Peyer's patch (tissue), 4 donors: Measurements from ENCODE around the gene TSPAN19. TPM values are rescaled to one million over a fixed set of nuclear protein-coding genes. Genes with fewer than 3 reads are reported as not detected.
A peak's percentile ranks its signal among the peaks of the same experiment; 100 is the strongest.

Source experiments
- DNase-seq, 3 donors: peaks; one replicate each; pipeline ENCODE4 v3.0.0-alpha.2; 2017 to 2019
- H3K27ac ChIP-seq, 4 donors: fragments of 200-600 bp; sonication (generic); one replicate each; pipeline ENCODE4 v1.5.1; 2016 to 2019
- H3K27me3 ChIP-seq, 2 donors: fragments of 200-600 bp; sonication (generic); one replicate each; pipeline ENCODE4 v1.5.1; 2019
- H3K36me3 ChIP-seq, 3 donors: fragments of 200-600 bp; sonication (generic); one replicate each; pipeline ENCODE4 v1.5.1; 2016 to 2019
- H3K4me1 ChIP-seq, 4 donors: fragments of 200-600 bp; sonication (generic); one replicate each; pipeline ENCODE4 v1.5.1; 2016 to 2019
- H3K4me3 ChIP-seq, 4 donors: fragments of 200-600 bp; sonication (generic); 1 replicate in 3 of 4; 2 replicates in 1 of 4; pipeline ENCODE4 v1.5.1; 2016 to 2019; ENCODE audit warnings: mild to moderate bottlenecking in 1 of 4
- H3K9me3 ChIP-seq, 4 donors: fragments of 200-600 bp; sonication (generic); one replicate each; pipeline ENCODE4 v1.5.1; 2016 to 2019; ENCODE audit warnings: mild to moderate bottlenecking in 1 of 4
- POLR2A ChIP-seq, 2 donors: fragments of 450-650 bp; IDR thresholded peaks; one replicate each; pipeline ENCODE4 v1.5.1; 2017; ENCODE audit warnings: antibody characterized with exemption in 2 of 2, mild to moderate bottlenecking in 2 of 2, moderate library complexity in 2 of 2
- total RNA-seq, 4 donors: library from RNA; depleted of rRNA; stranded (reverse); fragments of >200 nt; gene quantifications; one replicate each; pipeline ENCODE4 v1.1.0, GENCODE V29; 2016
- TF ChIP-seq, protein P1 (sequence below), 6 experiments: fragments of 450-650 bp in 4 of 6; fragments of 200-600 bp in 2 of 6; sonication (generic) in 1 of 6; IDR thresholded peaks; one replicate each; pipeline ENCODE4 v1.5.1; 2017 to 2019; ENCODE audit warnings: antibody characterized with exemption in 6 of 6, mild to moderate bottlenecking in 3 of 6, moderate library complexity in 1 of 6

The TSPAN19 gene
- not detected for total RNA-seq

DNA sequence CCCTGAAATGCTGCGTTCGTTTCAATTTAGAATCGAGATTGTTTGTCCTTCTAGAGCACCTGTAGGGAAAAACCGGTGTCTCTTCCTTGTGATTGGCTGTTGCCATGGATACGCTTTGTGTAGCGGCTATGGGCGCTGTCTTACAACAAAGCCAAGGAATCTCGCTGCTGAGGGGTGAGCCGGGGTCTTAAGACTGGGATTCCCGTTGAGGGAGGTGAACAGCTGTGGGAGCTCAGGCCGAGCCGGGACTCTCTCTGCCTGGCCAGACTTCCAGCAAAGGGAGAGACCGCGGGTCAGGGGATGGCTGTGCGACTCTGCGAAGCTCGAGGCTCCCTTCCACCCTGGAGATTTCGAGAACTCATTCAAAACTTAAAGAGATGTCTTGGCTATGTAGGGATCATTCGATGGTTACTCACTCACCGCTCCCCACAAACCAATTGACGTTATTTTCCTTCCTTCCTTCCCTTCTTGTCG is at the start of gene TSPAN19, which contains the start of gene LRRIQ1:
Gene TSPAN19, minus strand, starts transcription at position 44 of the 474 bp plus-strand sequence. CDS start 6,331 bp downstream, outside the sequence.
Gene LRRIQ1, plus strand, starts transcription at position 118 of the 474 bp plus-strand sequence. CDS start 1,826 bp downstream, outside the sequence.
- peak within 1 kb of the TSS; percentile 12 to 44 (median 32) for H3K4me3 ChIP-seq
- no peak within 1 kb of the TSS for H3K27ac ChIP-seq
- TF ChIP-seq, protein P1, sequence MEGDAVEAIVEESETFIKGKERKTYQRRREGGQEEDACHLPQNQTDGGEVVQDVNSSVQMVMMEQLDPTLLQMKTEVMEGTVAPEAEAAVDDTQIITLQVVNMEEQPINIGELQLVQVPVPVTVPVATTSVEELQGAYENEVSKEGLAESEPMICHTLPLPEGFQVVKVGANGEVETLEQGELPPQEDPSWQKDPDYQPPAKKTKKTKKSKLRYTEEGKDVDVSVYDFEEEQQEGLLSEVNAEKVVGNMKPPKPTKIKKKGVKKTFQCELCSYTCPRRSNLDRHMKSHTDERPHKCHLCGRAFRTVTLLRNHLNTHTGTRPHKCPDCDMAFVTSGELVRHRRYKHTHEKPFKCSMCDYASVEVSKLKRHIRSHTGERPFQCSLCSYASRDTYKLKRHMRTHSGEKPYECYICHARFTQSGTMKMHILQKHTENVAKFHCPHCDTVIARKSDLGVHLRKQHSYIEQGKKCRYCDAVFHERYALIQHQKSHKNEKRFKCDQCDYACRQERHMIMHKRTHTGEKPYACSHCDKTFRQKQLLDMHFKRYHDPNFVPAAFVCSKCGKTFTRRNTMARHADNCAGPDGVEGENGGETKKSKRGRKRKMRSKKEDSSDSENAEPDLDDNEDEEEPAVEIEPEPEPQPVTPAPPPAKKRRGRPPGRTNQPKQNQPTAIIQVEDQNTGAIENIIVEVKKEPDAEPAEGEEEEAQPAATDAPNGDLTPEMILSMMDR (IDR thresholded peaks at IDR 0.05): no peak
- H3K27me3 ChIP-seq: no peaks in the 10 kb centered on the region
- H3K4me1 ChIP-seq: no peaks in the 10 kb centered on the region
- no peaks in the 10 kb centered on the region for H3K36me3 ChIP-seq
- no peaks in the 10 kb centered on the region for H3K9me3 ChIP-seq
- peak in 2 of 3 donors; percentile 51 to 55 for DNase-seq

DNA sequence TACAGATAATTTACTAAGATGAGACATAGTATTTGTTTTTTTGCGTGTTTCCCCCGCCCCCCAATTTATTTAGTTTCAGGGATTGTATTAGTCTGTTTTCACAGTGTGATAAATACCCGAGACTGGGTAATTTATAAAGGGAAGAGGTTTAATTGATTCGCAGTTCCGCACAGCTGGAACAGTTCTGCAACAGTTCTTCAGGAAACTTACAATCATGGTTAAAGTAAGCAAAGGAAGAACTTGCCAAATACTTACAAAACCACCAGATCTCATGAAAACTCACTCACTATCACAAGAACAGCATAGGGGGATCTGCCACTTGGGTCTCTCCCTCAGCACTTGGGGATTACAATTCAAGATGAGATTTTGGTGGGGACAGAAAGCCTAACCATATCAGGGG is 49.0 kb upstream of the TSPAN19 start:
- H3K27ac ChIP-seq: no peak overlapping the region
- no peak for TF ChIP-seq POLR2A (IDR thresholded peaks at IDR 0.05)
- DNase-seq: no peak
- no peak overlapping the region for H3K4me3 ChIP-seq
- no peaks in the 10 kb centered on the region for H3K9me3 ChIP-seq
- no peaks in the 10 kb centered on the region for H3K36me3 ChIP-seq
- no peaks in the 10 kb centered on the region for H3K4me1 ChIP-seq
- no peaks in the 10 kb centered on the region for H3K27me3 ChIP-seq

DNA sequence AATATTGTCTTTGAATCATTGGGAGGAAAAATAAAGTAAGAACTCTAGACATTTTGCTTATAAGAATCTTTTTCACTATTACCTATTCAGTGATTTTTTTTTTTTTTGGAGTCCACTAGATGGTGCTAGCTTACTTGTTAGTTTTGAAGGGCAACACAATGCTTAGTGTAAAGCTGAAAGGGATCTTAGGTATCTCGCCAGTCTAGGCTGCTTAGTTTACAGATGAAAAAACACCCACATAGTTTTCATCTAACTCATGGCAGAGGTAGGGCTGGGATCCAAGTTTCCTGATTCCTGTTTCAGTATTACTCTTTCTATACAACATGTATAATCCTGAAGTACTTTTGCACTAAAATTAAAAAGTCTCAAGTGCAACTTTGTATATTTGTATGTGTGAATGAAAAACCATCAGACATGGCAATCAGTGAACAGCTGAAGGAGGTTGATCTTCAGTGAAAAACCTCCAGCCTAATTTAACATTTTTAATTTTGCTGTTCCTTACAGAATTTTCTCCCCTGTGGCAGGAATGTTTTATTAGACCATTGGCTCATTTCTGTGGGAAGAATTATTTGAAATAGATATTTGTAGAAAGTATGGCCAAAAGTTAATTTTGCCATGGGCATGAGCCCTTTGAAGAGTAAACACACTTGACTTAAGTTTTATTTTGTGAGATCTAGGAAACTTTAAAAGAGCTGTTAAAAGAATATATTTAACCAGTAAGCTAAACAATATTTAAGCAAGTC is 40.8 kb upstream of the TSPAN19 start:
- no peak for TF ChIP-seq POLR2A (IDR thresholded peaks at IDR 0.05)
- TF ChIP-seq, protein P1 (IDR thresholded peaks at IDR 0.05): peak in 3 of 6 experiments; percentile 5 to 15 (median 11)
- no peaks in the 10 kb centered on the region for H3K4me1 ChIP-seq
- no peak for DNase-seq

DNA sequence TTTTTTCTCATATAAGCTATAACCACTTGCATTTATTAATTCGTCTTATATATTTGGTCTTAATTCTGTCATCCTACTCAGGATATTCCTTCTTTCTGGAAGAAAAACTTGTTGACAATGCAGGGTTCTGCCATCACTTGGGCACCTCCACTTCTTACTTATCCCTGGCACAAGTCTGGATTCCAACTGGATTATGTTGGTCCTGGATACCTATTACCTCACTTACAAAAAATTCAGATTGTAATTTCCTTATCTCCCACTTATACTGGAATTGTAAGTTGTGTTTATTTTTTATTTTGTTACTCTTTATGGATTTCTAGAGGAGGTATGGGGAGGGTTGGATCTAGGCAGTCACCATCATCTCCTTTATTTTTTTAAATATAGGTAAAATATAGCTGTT is 36.7 kb upstream of the TSPAN19 start:
- Histone ChIP-seq H3K9me3 (no peaks in the 10 kb centered on the region), H3K4me1 (no peaks in the 10 kb centered on the region), H3K36me3 (no peaks in the 10 kb centered on the region), H3K27me3 (no peaks in the 10 kb centered on the region), H3K4me3 (no peak overlapping the region), H3K27ac (no peak overlapping the region)
- no peak for DNase-seq
- TF ChIP-seq POLR2A (IDR thresholded peaks at IDR 0.05): no peak
- TF ChIP-seq, protein P1 (IDR thresholded peaks at IDR 0.05): no peak

More for the DNA sequence above, 40.8 kb upstream of the TSPAN19 start:
- Histone ChIP-seq H3K36me3 (no peaks in the 10 kb centered on the region), H3K4me3 (no peak overlapping the region), H3K9me3 (no peaks in the 10 kb centered on the region), H3K27me3 (no peaks in the 10 kb centered on the region), H3K27ac (no peak overlapping the region)

DNA sequence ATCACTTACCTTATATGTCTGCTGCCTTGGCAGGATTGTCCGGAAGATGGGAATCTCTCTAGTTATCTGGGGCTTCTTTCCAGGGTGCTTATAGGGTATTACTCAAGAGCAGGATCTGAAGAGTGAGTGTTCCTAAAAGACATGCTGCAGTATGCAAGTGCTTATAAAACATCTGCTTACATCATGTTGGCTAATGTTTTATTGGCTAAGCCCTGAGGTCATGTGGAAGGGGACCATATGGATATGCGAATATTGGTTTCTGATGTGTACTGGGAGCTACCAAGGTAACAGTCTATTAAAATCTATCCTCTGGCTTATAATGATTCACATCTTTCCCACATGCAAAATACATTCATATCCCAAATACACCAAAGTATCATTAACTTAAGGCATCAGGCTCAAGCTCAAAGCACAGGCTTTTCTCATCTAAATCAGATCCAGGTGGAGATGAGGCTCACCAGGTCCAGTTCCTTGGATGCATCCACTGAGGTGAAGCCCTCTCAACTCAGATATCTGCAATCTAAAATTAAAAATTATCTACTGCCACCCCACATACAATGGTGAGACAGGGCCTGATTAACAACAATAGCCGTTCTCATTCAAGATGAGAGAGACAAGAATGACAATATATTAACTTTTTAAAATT is 29.9 kb upstream of the TSPAN19 start:
- Histone ChIP-seq H3K36me3 (no peaks in the 10 kb centered on the region), H3K4me1 (no peaks in the 10 kb centered on the region), H3K9me3 (no peaks in the 10 kb centered on the region), H3K4me3 (no peak overlapping the region), H3K27ac (no peak overlapping the region), H3K27me3 (no peaks in the 10 kb centered on the region)
- no peak for DNase-seq
- TF ChIP-seq POLR2A (IDR thresholded peaks at IDR 0.05): no peak
- TF ChIP-seq, protein P1 (IDR thresholded peaks at IDR 0.05): no peak

DNA sequence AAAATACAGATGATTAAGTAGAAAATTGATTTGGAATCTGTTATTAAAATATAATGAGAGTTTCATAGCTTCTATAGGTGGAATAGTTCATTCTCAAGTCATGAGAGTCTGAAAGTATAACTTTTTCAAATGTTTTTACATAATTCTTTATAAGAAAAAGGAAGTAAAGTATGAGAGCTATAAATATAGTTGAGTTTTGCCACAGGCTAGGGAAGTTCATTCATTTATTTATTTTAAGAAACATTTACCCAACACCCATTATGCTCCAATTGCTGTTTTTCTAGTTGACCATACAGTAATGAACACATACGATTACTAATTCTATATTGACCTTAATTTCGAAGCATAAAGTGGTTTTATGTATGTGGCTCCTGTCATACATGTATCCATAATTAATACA is 24.8 kb upstream of the TSPAN19 start:
- H3K4me3 ChIP-seq: no peak overlapping the region
- no peaks in the 10 kb centered on the region for H3K9me3 ChIP-seq
- no peaks in the 10 kb centered on the region for H3K36me3 ChIP-seq
- no peaks in the 10 kb centered on the region for H3K4me1 ChIP-seq
- H3K27me3 ChIP-seq: no peaks in the 10 kb centered on the region
- H3K27ac ChIP-seq: no peak overlapping the region
- TF ChIP-seq POLR2A (IDR thresholded peaks at IDR 0.05): no peak
- TF ChIP-seq, protein P1 (IDR thresholded peaks at IDR 0.05): no peak
- no peak for DNase-seq
